ENCODE results near the gene CEACAM6. TPM values are rescaled to one million over a fixed set of nuclear protein-coding genes. Genes with fewer than 3 reads are reported as not detected.

CEACAM6 gene
- polyA plus RNA-seq, 1 of the 3 experiments (the other 2 are of a cell fraction) = not detected

GRCh38 chr19:41796362-41796761, 41.0 kb downstream of the CEACAM6 start, which contains the start of gene CEACAM3:
Gene CEACAM3 (plus strand): TSS chr19:41796587. CDS start chr19:41796678, 91 bp downstream.
- Histone ChIP-seq H3K9me3 (no peaks in the 10 kb centered on the region), H3K4me3 (ENCODE audit: low read depth in 2 of 2, low read length in 1 of 2) (no peak within 1 kb of the TSS), H3K9ac (no peak within 1 kb of the TSS), H4K20me1 (ENCODE audit: insufficient read depth) (no peaks in the 10 kb centered on the region), H3F3A (replicated peaks; ENCODE audit: insufficient read depth) (no peaks in the 10 kb centered on the region), H3K4me2 (no peak within 1 kb of the TSS), H3K36me3 (replicated peaks in 1 of 2; ENCODE audit: control insufficient read depth in 1 of 2, insufficient read depth in 2 of 2, low read length in 1 of 2) (no peaks in the 10 kb centered on the region), H2AFZ (ENCODE audit: low read depth) (no peak within 1 kb of the TSS), H3K4me1 (ENCODE audit: control insufficient read depth in 1 of 2, insufficient read depth in 2 of 2, low read depth in 1 of 2, low read length in 1 of 2) (no peaks in the 10 kb centered on the region), H3K9me2 (no peaks in the 10 kb centered on the region), H3K27ac (ENCODE audit: low read depth in 2 of 2, low read length in 1 of 2) (no peak within 1 kb of the TSS), H3K79me2 (ENCODE audit: insufficient read depth) (no peaks in the 10 kb centered on the region), H3K27me3 (ENCODE audit: insufficient read depth) (peaks cover 31% of the 10 kb centered on the region; the same call in 1 of the 2 replicates)
- no peak for DNase-seq
- TF ChIP-seq CHD2 (IDR thresholded peaks at IDR 0.05; ENCODE audit: low read length, partially characterized antibody) = no peak
- TF ChIP-seq YY1 (IDR thresholded peaks at IDR 0.05; ENCODE audit: low read depth) = no peak
- no peak for TF ChIP-seq USF2 (IDR thresholded peaks at IDR 0.05; ENCODE audit: borderline replicate concordance, low read depth, low read length)
- POLR2A ChIA-PET = no interaction called here
- CTCF ChIA-PET = interaction anchor here (0.5 to 4.4 kb wide), 10 partner anchors 11 to 138 kb away, joined by 3 to 33 read pairs (median 16); partner anchors contain the start of gene CEACAM6

GRCh38 chr19:41796901-41797300, 41.6 kb downstream of the CEACAM6 start:
- H3K27me3 ChIP-seq (ENCODE audit: insufficient read depth) = peaks cover 31% of the 10 kb centered on the region; the same call in 1 of the 2 replicates
- no peaks in the 10 kb centered on the region for H3K79me2 ChIP-seq (ENCODE audit: insufficient read depth)
- H2AFZ ChIP-seq (ENCODE audit: low read depth) = no peak overlapping the region
- H3K4me1 ChIP-seq (ENCODE audit: control insufficient read depth in 1 of 2, insufficient read depth in 2 of 2, low read depth in 1 of 2, low read length in 1 of 2) = no peaks in the 10 kb centered on the region
- H3K36me3 ChIP-seq (replicated peaks in 1 of 2; ENCODE audit: control insufficient read depth in 1 of 2, insufficient read depth in 2 of 2, low read length in 1 of 2) = no peaks in the 10 kb centered on the region
- CTCF ChIA-PET = interaction anchor here (2.7 to 4.0 kb wide), 2 partner anchors 12 to 20 kb away, joined by 21 to 28 read pairs; no protein-coding TSS in a partner anchor
- no peak overlapping the region for H3K4me2 ChIP-seq
- H3K9ac ChIP-seq = no peak overlapping the region
- TF ChIP-seq TEAD4 (IDR thresholded peaks at IDR 0.05; ENCODE audit: borderline replicate concordance, insufficient read depth) (no peak), RXRA (IDR thresholded peaks at IDR 0.05; ENCODE audit: borderline replicate concordance, low read depth) (no peak), REST (IDR thresholded peaks at IDR 0.05; ENCODE audit: low read depth, low read length) (no peak), SIN3A (IDR thresholded peaks at IDR 0.05; ENCODE audit: borderline replicate concordance, low read depth, low read length) (no peak), NFIC (IDR thresholded peaks at IDR 0.05; ENCODE audit: borderline replicate concordance) (no peak), EP300 (IDR thresholded peaks at IDR 0.05; ENCODE audit: borderline replicate concordance in 1 of 2, low read depth in 1 of 2, low read length in 1 of 2) (no peak), MXI1 (IDR thresholded peaks at IDR 0.05; ENCODE audit: low read depth, low read length) (no peak), USF2 (IDR thresholded peaks at IDR 0.05; ENCODE audit: borderline replicate concordance, low read depth, low read length) (no peak), GATA2 (CRISPR knock-in tag; IDR thresholded peaks at IDR 0.05) (no peak), TCF12 (IDR thresholded peaks at IDR 0.05) (no peak), ZBTB33 (IDR thresholded peaks at IDR 0.05; ENCODE audit: borderline replicate concordance, low read depth) (no peak), CTCF (IDR thresholded peaks at IDR 0.05) (no peak), RCOR1 (IDR thresholded peaks at IDR 0.05; ENCODE audit: low read length) (no peak), FOXM1 (IDR thresholded peaks at IDR 0.05; ENCODE audit: low read depth) (no peak), ELF1 (IDR thresholded peaks at IDR 0.05) (no peak), YY1 (IDR thresholded peaks at IDR 0.05; ENCODE audit: low read depth) (no peak), GABPA (IDR thresholded peaks at IDR 0.05; ENCODE audit: low read depth) (no peak)
- no peaks in the 10 kb centered on the region for H3F3A ChIP-seq (replicated peaks; ENCODE audit: insufficient read depth)
- H3K27ac ChIP-seq (ENCODE audit: low read depth in 2 of 2, low read length in 1 of 2) = no peak overlapping the region
- no peak for DNase-seq
- H3K9me2 ChIP-seq = no peaks in the 10 kb centered on the region
- POLR2A ChIA-PET = no interaction called here
- no peaks in the 10 kb centered on the region for H3K9me3 ChIP-seq
- WGBS (ENCODE audit: low lambda C conversion rate) = 28% methylated on average over 1 of the region's 1 CpG
- H4K20me1 ChIP-seq (ENCODE audit: insufficient read depth) = no peaks in the 10 kb centered on the region
- no peak overlapping the region for H3K4me3 ChIP-seq (ENCODE audit: low read depth in 2 of 2, low read length in 1 of 2)

Measured in SK-N-SH (cell line).